ENCODE measurements around the gene FGF12. TPM values are rescaled to one million over a fixed set of nuclear protein-coding genes. Genes with fewer than 3 reads are reported as not detected.

FGF12 gene
- total RNA-seq, 1 donor from 2014 or later, result 6.1 TPM

DNA sequence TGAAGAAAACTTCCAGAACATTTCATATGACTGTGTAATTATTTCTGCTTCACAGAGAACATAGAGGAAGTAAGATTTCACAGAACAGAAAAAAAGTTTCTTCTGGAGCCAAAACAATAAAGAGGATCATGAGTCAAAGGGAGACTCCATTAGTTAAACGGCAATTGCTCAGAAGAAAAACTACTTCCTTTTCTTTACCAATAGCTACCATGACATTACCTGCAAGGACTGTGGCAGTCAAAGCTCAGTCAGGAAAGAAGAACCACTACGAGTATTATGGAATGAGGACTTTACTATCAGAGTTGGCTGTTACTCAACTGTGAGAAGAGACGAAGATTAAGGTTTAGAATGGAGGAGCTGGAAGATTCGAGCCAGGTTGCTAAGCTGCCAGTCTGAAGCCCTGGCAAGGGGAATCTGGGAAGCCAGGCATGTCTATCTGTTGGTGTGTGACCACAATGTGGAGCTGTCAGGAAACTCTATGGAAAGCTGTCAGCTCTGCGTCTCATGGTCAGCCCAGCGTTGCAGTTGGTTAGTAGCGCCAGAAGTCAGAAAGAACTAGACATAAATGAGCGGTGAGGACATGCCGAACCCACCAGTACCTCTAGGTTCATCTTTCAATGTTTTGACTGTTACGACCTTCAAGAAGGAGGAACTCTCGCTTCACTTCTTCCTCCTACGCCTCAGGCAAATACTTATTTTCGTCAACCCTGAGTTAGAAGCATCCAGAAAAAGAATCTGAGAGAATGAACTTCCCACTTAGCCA lies 604.3 kb downstream of the FGF12 start:
- Mint-ChIP-seq H3K9me3 (ENCODE audit: low read depth) (no peaks in the 10 kb centered on the region), H3K4me3 (ENCODE audit: low read depth) (no peak overlapping the region), H3K4me1 (ENCODE audit: low read depth) (peaks cover 3% of the 10 kb centered on the region), H3K27me3 (no peaks in the 10 kb centered on the region), H3K27ac (no peak overlapping the region), H3K36me3 (ENCODE audit: insufficient read depth) (no peaks in the 10 kb centered on the region)
- TF ChIP-seq, protein P1, sequence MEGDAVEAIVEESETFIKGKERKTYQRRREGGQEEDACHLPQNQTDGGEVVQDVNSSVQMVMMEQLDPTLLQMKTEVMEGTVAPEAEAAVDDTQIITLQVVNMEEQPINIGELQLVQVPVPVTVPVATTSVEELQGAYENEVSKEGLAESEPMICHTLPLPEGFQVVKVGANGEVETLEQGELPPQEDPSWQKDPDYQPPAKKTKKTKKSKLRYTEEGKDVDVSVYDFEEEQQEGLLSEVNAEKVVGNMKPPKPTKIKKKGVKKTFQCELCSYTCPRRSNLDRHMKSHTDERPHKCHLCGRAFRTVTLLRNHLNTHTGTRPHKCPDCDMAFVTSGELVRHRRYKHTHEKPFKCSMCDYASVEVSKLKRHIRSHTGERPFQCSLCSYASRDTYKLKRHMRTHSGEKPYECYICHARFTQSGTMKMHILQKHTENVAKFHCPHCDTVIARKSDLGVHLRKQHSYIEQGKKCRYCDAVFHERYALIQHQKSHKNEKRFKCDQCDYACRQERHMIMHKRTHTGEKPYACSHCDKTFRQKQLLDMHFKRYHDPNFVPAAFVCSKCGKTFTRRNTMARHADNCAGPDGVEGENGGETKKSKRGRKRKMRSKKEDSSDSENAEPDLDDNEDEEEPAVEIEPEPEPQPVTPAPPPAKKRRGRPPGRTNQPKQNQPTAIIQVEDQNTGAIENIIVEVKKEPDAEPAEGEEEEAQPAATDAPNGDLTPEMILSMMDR (IDR thresholded peaks at IDR 0.05; ENCODE audit: unreplicated experiment), result no peak
- no peak for DNase-seq (ENCODE audit: low spot score, unreplicated experiment)

DNA sequence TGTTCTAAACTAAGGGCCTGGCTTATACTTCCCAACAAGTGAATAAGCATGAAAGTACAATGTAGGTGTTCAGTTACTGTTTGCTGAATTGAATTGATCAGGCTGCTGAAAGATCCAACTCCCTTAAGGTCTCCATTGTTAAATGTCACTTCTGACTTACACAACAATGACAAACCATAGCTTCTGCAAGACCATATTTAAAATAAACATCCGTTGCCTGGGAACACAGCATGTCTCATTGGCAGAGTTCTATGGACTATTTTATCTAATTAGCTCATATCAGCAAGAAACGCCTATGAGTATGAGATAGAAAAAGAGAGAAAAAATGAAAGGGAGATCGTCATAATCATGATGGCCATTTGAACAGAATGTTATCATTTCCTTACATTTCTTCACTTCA lies 605.4 kb downstream of the FGF12 start:
- DNase-seq (ENCODE audit: low spot score, unreplicated experiment), result no peak
- H3K36me3 Mint-ChIP-seq (ENCODE audit: insufficient read depth), result no peaks in the 10 kb centered on the region
- H3K9me3 Mint-ChIP-seq (ENCODE audit: low read depth), result no peaks in the 10 kb centered on the region
- peaks cover 3% of the 10 kb centered on the region for H3K4me1 Mint-ChIP-seq (ENCODE audit: low read depth)
- no peak overlapping the region for H3K4me3 Mint-ChIP-seq (ENCODE audit: low read depth)
- no peaks in the 10 kb centered on the region for H3K27me3 Mint-ChIP-seq
- TF ChIP-seq, protein P1 (IDR thresholded peaks at IDR 0.05; ENCODE audit: unreplicated experiment), result no peak
- no peak overlapping the region for H3K27ac Mint-ChIP-seq

DNA sequence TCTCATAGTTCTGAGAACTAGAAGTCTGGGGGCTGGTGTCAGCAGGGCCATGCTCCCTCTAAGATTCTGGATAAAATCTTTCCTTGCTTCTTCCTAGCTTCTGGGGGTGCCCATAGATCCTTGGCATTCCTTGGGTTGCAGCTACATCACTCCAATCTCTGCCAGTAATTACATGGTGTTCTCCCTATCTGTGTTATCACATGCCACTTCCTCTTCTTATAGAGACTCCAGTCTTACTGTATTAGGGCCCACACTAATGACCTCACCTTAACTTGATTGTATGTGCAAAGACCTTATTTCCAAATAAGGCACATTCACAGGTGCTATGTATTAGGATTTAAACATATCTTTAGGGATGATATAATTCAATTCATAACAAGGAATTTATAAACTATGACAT lies 618.5 kb downstream of the FGF12 start:
- Mint-ChIP-seq H3K36me3 (ENCODE audit: insufficient read depth) (no peaks in the 10 kb centered on the region), H3K9me3 (ENCODE audit: low read depth) (no peaks in the 10 kb centered on the region), H3K4me1 (ENCODE audit: low read depth) (no peaks in the 10 kb centered on the region), H3K27me3 (no peaks in the 10 kb centered on the region), H3K4me3 (ENCODE audit: low read depth) (no peak overlapping the region), H3K27ac (no peak overlapping the region)
- DNase-seq (ENCODE audit: low spot score, unreplicated experiment), result no peak
- TF ChIP-seq, protein P1 (IDR thresholded peaks at IDR 0.05; ENCODE audit: unreplicated experiment), result no peak

DNA sequence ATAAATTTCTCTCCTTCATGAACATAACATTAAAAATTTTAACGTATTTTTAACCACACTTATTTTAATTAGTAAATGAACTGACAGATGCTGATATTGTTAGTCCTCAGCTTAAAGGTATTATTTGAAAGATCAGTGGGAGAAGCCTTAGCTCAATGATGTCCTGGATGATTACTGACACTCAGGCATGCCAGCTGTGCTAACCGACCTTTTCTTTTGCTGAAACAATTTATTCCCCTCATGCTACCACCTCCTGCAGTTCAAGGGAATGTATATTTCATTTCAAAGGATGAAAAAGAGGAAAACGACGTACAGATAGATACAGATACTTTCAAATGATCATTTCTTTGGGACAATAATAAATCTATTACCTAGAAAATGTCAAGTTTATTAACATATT lies 620.8 kb downstream of the FGF12 start:
- Mint-ChIP-seq H3K4me1 (ENCODE audit: low read depth) (no peaks in the 10 kb centered on the region), H3K4me3 (ENCODE audit: low read depth) (no peak overlapping the region), H3K36me3 (ENCODE audit: insufficient read depth) (no peaks in the 10 kb centered on the region), H3K9me3 (ENCODE audit: low read depth) (peaks cover 4% of the 10 kb centered on the region), H3K27me3 (no peaks in the 10 kb centered on the region), H3K27ac (no peak overlapping the region)
- TF ChIP-seq, protein P1 (IDR thresholded peaks at IDR 0.05; ENCODE audit: unreplicated experiment), result no peak
- no peak for DNase-seq (ENCODE audit: low spot score, unreplicated experiment)

DNA sequence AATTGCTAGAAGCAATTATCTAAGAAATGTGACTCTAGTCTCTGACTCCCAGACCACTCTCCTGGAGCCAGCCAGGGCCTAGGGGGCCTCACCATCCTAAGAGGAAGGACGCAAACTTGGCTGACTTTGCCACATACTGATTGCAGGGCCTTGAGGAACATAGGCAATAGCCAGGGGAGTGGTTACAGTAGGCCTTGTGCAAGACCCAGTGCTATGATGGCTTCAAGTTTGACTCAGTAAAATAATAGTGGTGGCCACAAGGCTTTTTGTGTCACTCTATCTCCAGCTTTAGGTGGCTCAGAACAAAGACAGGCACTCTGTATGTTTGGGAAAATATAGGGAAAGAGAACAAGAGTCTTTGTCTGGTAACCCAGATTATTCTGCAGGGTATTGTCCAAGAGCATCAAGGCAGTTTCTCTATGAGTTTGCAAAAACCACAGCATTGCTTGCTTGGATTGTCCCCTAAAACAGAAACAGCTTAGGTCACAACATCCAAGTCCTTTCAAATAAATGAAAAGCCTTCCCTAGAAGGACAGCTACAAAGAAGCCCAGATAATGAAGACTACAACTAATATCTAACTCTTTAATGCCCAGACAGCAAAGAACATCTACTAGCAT lies 634.8 kb downstream of the FGF12 start:
- H3K27ac Mint-ChIP-seq, result no peak overlapping the region
- no peaks in the 10 kb centered on the region for H3K27me3 Mint-ChIP-seq
- H3K4me3 Mint-ChIP-seq (ENCODE audit: low read depth), result no peak overlapping the region
- peaks cover 18% of the 10 kb centered on the region for H3K9me3 Mint-ChIP-seq (ENCODE audit: low read depth)
- TF ChIP-seq, protein P1 (IDR thresholded peaks at IDR 0.05; ENCODE audit: unreplicated experiment), result no peak
- DNase-seq (ENCODE audit: low spot score, unreplicated experiment), result no peak
- H3K36me3 Mint-ChIP-seq (ENCODE audit: insufficient read depth), result no peaks in the 10 kb centered on the region
- H3K4me1 Mint-ChIP-seq (ENCODE audit: low read depth), result no peaks in the 10 kb centered on the region

Data from progenitor cell of endocrine pancreas (in vitro differentiated cells).